ENCODE results near the gene GPRIN1. TPM values are rescaled to one million over a fixed set of nuclear protein-coding genes. Genes with fewer than 3 reads are reported as not detected.

The GPRIN1 gene
- total RNA-seq, 2 donors from 2014 or later: 4.6 to 5.1 TPM

DNA sequence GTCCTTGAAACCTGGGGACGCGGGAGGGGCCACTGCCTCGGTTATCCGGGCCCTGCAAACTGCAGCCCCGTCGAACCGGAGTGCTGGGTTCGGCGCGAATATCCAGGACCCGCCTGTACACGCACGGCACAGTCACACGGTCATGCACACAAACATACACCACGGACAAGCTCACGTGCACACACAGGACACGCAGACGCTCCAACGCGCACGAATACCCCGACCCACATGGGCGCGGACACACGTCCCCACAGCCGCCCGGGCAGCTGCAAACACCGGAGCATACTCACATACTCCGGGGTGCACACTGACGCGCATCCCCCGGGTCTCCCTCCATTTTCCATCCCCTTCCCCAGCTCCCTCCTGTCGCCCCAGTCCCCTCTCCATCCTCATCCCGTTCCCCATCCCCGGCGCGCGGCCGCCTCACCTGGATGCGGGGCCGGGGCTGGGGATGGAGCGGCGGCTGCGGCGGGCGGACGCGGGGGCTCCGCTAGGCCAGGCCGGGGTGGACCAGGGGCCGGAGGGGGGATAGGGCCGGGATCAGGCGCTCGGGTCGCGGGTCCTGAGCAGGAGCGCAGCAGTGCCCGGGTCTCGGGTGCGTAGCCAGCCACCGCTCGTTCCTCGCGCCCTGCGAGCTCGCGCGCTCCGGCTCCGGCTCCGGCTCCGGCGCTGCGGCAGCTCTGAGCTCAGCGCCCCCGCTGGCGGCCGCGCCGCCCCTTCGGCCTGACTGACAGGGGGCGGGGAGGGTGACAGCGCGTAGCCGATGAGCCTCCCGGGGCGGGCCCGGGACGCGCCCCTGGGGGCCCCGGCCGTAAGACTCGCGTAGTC is 20.1 kb upstream of the GPRIN1 start, which contains the start of the genes EIF4E1B and SNCB:
EIF4E1B (plus strand) TSS at position 823 of the 828 bp plus-strand sequence. CDS start 12,113 bp downstream, outside the sequence.
SNCB (minus strand) TSS at position 682 of the 828 bp plus-strand sequence. CDS start 880 bp downstream, outside the sequence.
- DNase-seq (ENCODE audit: low spot score in 2 of 2) (peak in 1 of 2 donors; percentile 79), ATAC-seq (peak; percentile 73 to 99)
- no peaks in the 10 kb centered on the region for H3K9me3 Mint-ChIP-seq
- no peaks in the 10 kb centered on the region for H3K36me3 Mint-ChIP-seq
- H3K27ac Mint-ChIP-seq: no peak within 1 kb of the TSS

DNA sequence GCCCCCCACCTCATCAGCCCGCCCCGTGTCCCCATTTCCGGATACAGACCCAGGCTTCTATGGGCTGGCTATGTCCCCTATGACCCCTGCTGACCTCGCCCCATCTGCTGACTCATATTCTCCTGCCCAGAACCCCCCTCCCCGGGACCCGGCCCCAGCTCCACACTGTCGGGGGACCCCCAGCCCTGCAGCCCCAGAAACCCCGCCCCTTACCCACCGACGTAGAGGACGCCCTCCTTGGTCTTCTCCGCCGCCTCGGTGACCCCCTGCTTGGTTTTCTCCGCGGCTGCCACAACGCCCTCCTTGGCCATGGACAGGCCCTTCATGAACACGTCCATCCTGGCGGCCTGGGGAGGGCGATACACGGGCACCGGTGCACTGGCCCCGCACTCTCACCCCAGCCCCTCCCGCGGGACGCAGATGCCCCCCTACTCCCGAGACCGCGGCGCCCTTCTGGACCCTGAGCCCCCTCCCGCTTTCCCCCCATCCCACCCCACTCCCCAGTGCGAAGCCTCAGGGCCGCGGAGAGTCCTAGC is 19.4 kb upstream of the GPRIN1 start:
- no peak for DNase-seq (ENCODE audit: low spot score in 2 of 2)
- no peak for ATAC-seq
- Mint-ChIP-seq H3K9me3 (no peaks in the 10 kb centered on the region), H3K27ac (no peak overlapping the region), H3K36me3 (no peaks in the 10 kb centered on the region)

DNA sequence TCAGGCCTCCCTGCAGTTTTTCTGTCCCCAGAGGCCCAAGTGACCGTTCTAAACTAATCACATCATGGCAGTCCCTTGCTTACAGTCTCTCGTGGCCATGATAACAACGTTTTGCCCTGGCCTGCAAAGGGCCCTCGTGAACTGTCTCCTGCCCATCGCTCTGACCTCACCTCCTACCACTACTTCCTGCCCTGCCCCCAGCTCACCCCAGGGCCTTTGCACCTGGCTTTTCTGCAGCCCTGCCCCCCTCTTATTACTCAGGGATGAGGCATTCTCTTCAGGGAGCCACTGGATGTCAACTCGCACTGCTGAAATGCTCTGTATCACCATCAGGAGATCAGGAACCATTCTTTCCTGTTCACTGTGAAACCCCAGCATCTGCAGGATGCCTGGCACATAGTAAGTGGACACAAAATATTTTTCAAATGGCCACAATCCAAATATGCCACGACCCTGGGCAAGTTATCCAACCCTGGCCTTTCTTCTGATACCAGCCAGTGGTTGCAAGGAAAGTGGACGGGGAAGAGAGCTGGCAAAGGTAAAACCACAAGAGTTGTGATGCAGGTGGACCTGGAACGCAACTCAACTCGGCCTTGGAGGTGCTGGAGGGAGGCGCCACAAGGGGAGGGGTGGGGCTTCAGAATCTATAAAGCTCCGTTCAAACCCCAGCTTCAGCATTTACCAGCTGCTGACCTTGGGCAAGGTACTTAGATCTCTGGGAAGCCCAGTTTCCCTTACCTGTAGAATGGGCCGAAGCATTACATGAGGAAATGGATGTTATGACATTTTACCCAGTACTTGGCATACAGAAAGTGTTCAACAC is 18.7 kb upstream of the GPRIN1 start:
- no peaks in the 10 kb centered on the region for H3K36me3 Mint-ChIP-seq
- H3K27ac Mint-ChIP-seq: no peak overlapping the region
- no peak for ATAC-seq
- no peaks in the 10 kb centered on the region for H3K9me3 Mint-ChIP-seq
- no peak for DNase-seq (ENCODE audit: low spot score in 2 of 2)

DNA sequence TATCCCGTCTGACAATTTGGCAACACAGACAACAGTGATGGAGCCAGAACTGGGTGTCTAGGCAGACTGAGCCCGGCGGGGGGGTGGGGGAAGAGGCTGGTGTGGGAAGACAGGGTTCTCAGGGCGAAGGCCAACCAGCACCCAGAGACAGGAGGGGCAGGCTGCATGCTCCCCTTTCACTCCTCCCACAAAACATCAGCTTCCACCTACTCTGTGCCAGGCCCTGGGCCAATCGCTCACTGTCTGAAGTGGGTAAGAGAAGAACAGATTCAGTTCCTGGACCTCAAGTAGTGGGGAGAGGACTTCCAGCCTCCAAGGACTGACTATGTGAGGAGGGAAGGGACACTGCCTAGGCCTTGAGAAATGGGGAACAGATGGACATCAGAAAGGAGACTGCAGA is 17.6 kb upstream of the GPRIN1 start:
- no peaks in the 10 kb centered on the region for H3K9me3 Mint-ChIP-seq

DNA sequence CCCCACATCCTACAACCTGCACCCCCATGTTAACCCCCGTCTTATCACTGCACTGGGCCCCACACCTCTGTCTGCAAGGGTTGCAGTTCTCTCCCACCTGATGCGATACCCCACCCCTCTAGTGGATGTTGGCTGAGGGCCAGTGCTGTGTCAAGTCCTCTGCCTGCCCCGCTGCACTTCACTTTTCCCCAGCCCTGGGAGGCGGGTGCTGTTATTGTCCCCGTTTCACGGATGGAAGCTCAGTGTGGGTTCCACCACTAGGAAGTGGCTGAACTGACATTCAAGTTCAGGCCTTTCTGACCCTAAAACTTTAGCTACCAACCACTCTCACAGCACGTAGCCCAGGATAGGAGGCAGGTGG is 16.9 kb upstream of the GPRIN1 start:
- ATAC-seq: no peak
- no peak for DNase-seq (ENCODE audit: low spot score in 2 of 2)
- Mint-ChIP-seq H3K27ac (peak overlapping the region in 1 of 2 donors; percentile 80), H3K36me3 (no peaks in the 10 kb centered on the region), H3K9me3 (no peaks in the 10 kb centered on the region)

More for the DNA sequence above, 17.6 kb upstream of the GPRIN1 start:
- DNase-seq (ENCODE audit: low spot score in 2 of 2) (no peak), ATAC-seq (no peak)
- Mint-ChIP-seq H3K36me3 (no peaks in the 10 kb centered on the region), H3K27ac (no peak overlapping the region)

DNA sequence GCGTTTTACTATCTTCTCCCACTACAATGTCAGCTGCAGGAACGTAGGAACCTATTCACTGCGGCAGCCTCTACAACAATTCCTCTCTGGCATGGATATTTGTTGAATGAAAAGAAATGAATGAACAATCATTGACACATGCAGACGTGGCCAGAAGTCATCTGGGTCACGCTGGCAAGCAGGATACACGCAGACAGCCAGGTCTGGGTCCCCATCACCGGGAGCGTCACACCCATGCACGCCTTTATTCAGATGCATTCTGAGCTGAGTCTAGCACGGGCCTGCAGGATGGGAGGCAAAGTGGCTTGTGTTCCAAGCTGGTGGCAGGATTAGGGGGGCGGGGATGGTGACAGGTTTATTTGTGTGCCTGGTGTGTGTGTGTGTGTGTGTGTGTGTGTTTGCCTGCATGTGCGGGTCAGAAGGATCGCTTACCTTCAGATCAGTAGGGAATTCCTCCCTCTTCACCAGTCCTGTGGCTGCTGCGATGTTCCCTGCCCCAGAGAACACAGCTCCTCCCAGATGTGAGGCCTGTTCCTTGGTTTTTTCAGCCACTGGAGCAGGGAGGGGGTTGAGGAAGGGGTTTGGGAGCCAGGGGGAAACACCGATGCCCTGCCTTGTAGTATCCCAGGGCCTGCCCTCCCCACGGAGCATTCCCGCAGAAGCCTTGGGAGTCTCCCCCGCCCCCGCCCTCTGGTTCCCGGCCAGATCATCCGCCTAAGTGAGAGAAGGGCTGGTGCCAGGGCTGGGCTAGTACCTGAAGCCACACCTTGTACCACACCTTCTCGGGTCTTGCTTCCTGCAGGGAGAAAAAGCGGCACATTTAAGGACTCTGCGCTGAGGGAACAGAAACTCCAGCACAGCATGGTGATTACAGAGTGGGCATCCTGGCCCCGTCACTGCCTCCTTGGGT is 16.3 kb upstream of the GPRIN1 start:
- no peak for DNase-seq (ENCODE audit: low spot score in 2 of 2)
- no peaks in the 10 kb centered on the region for H3K9me3 Mint-ChIP-seq
- no peaks in the 10 kb centered on the region for H3K36me3 Mint-ChIP-seq
- no peak overlapping the region for H3K27ac Mint-ChIP-seq
- ATAC-seq: no peak

DNA sequence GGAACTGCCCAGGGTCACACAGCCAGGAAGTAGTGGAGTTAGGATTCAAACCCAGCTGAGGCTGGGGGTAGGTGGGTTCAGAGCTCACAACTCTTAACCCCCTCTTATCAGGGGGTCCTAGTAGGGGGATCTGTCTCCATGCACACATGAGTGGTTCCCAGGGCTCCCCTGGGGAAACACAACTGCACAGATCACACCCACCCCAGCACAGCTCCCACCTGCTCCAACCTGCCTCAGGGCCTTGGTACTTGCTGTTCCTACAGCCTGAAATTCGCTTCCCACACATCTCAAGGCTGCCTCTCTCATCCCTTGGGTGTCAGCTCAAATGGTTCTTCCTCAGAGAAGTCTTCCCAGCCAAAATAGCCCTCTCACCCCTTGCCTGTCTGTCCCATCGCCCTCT is 15.6 kb upstream of the GPRIN1 start:
- Mint-ChIP-seq H3K9me3 (no peaks in the 10 kb centered on the region), H3K36me3 (no peaks in the 10 kb centered on the region), H3K27ac (no peak overlapping the region)
- DNase-seq (ENCODE audit: low spot score in 2 of 2): no peak
- no peak for ATAC-seq

DNA sequence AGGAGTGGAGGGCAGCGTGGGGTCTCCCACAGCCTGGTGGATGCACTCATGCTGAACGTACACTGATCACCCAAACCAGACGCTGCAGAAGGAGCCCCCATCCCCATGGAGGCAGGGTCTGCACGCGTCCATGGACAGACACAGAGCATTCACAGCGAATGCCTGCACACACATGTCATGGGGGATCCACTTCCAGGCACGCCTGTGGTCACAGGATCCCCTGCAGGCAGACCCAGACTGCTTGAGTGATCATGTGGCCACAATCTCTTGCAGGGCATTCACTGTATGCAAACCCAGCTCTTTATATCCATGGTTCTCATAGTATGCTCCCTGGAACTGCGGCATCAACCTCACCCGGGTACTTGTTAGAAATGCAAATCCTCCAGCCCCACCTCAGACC is 15.0 kb upstream of the GPRIN1 start:
- Mint-ChIP-seq H3K36me3 (no peaks in the 10 kb centered on the region), H3K27ac (no peak overlapping the region), H3K9me3 (no peaks in the 10 kb centered on the region)
- ATAC-seq (no peak), DNase-seq (ENCODE audit: low spot score in 2 of 2) (no peak)

DNA sequence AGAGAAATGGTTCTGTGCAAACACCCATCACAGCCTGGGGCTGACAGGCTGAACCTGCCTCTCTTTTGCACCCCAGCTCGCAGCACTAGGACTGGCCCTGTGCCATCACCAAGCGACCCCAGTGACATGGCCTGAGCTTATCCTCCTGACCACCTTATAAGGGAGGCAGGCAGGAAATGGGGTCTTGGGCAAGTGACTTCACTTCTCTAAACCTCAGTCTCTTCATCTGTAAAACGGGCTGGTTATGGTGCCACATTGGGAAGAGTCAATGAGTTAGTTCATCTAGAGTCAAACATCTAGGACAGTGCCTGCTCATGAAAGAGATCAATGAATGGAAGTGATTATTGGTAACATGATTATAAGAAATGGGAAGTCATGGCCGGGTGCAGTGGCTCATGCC is 14.2 kb upstream of the GPRIN1 start:
- DNase-seq (ENCODE audit: low spot score in 2 of 2) (no peak), ATAC-seq (no peak)

DNA sequence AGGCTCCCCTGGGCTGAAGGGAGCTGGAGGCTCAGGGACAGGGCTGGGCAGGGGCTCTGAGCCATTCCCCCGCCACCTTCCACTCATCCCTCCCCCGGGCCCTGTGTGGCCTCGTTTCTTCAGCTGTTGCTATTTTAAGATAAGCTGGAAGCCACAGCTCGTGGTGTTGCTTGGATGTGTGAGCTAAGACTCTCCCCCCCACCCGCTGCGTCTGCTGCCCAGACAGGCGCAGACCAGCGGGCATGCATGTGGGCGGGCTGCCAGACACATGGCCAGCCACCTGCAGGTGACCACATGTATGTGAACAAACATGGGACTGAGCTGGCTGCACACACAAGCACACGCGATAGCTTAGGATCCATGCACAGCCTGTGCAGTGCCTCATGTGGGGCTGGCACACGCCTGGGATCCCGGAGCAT is 11.7 kb upstream of the GPRIN1 start:
- DNase-seq (ENCODE audit: low spot score in 2 of 2): no peak
- no peaks in the 10 kb centered on the region for H3K9me3 Mint-ChIP-seq

More for the DNA sequence above, 14.2 kb upstream of the GPRIN1 start:
- Mint-ChIP-seq H3K9me3 (no peaks in the 10 kb centered on the region), H3K27ac (no peak overlapping the region), H3K36me3 (no peaks in the 10 kb centered on the region)

DNA sequence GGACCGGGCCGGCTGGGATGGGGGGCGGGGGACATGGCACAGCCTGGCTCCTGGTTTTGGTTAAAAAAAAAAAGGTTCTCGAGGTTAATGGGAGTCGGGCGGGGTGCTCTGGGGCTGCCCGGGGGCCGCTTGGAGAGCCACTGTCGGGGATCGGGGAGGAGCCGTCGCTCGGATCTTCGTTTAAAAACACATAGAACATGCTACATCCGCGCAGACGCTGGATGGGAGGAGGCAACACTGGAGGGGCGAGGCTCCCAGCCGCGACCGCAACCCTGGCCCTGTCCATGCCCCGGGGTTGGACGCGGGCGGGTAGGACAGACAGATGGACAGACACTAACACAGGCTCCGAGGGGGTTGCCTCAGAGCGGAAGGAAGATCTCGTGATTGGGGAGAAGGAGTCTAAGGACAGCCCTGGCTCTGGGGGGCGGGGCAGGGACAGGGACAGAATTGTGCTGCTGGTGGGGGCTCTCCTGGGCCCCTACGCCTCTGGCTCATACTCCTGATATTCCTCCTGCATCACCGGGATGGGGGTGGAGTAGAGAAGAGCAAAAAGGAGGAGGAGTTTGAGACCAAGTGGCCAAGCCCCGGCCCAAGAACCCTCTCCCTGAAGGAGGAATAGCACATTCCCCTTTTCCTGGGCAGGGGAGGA is 10.5 kb upstream of the GPRIN1 start:
- Mint-ChIP-seq H3K9me3 (no peaks in the 10 kb centered on the region), H3K36me3 (peaks cover 0 to 4% of the 10 kb centered on the region in 2 donors), H3K27ac (no peak overlapping the region)
- ATAC-seq (no peak), DNase-seq (ENCODE audit: low spot score in 2 of 2) (no peak)

More for the DNA sequence above, 11.7 kb upstream of the GPRIN1 start:
- Mint-ChIP-seq H3K27ac (no peak overlapping the region), H3K36me3 (peaks cover 0 to 4% of the 10 kb centered on the region in 2 donors)
- ATAC-seq: no peak

DNA sequence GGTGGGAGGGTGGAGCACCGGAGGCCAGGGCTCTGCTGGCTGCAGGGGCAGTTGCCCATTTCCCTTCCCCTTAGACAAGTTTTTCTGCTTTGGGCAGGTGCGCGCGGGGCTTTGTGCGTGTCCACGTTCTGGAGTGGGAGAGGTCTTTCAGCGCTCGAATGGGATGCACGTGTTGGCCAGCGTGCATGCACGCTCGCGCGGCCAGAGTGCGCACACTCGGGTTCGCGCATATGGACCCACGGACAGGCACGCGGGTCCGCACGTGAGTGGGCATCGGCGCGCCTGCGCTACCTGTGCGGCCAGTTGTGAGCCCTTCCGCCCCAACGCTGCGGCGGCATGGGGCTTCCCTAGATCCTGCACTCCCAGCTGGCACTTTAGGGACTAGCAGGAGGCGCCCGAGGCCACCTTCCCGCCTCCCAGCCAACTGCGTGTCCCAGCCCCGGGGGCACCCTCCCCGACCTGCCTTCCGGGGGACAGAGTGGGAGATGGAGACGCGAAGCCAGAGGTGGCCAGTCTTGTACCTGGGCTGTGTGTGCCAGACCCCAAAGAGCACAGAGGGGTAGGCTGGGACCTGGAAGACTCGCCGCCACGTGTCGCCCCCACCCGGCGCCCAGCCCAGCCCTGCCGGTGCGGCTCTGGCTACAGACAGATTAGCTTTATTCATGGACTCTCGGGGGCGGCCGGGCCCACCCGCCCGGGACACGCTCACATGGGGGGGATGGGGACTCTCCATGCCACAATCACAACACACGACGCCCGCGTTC is 9.8 kb upstream of the GPRIN1 start:
- H3K36me3 Mint-ChIP-seq: peaks cover 0 to 4% of the 10 kb centered on the region in 2 donors
- ATAC-seq: no peak
- no peak overlapping the region for H3K27ac Mint-ChIP-seq

DNA sequence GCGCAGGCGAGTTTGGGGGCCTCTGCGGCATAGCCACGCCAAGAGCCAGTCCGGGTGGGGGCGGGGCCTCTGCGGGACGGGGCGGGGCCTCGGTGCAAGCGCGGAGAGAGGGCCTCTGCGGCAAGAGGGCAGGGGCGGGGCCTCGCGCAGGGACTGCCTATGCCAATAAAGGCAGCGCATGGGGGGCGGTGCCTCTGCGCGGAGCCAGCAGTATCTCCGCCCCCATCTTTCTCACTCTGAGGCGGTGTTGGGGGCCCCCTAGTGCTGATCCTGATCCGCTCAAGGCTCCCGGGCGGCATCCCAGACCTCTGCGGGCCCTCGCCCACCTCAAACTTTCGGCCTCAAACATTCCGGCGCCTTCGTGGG is 9.2 kb upstream of the GPRIN1 start:
- ATAC-seq: peak; percentile 95 to 98
- no peaks in the 10 kb centered on the region for H3K9me3 Mint-ChIP-seq
- H3K27ac Mint-ChIP-seq: no peak overlapping the region
- H3K36me3 Mint-ChIP-seq: peaks cover 0 to 4% of the 10 kb centered on the region in 2 donors
- peak; percentile 64 to 83 for DNase-seq (ENCODE audit: low spot score in 2 of 2)

More for the DNA sequence above, 9.8 kb upstream of the GPRIN1 start:
- no peak for DNase-seq (ENCODE audit: low spot score in 2 of 2)
- no peaks in the 10 kb centered on the region for H3K9me3 Mint-ChIP-seq

DNA sequence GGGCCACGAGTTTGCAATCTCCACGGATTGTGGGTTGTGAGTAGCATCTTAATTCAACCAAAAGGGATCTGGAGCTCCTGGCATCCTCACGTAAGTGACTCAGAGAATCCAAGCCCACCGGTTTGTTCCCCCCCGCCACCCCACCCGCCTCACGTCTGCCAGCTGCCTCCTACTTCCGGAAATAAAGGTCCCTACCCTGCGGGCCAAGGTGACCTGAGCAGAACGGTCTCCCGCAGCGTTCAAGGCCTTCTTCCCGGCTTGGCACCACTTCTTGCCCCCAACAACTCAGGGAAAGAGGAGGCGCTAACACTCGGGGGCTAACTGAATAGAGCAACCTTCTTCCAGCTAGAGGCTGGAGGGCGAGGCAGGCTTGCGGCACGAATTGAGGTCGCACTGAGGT is 8.8 kb upstream of the GPRIN1 start:
- DNase-seq (ENCODE audit: low spot score in 2 of 2) (no peak), ATAC-seq (no peak)
- no peak overlapping the region for H3K27ac Mint-ChIP-seq
- no peaks in the 10 kb centered on the region for H3K9me3 Mint-ChIP-seq
- peaks cover 0 to 4% of the 10 kb centered on the region in 2 donors for H3K36me3 Mint-ChIP-seq

DNA sequence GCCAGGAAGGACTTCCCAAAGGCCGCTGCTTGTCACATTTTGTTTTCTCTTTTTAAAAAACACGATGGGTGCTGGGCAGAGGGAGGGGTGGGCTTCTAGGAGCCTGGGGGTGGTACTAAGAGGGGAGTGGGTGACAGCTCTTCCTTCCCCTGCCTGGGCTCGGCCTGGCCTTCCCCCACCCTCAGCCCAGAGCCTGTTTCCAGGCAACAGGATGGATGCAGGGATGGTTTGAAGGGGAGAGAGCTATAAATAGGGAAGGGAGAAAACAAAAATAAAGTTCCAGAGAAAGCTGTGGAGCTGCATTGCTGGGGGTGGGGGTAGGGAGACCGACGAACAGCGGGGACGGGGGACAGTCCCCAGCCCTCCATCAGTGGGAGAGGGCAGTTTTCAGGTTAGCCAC is 6.6 kb upstream of the GPRIN1 start:
- DNase-seq (ENCODE audit: low spot score in 2 of 2): no peak
- H3K27ac Mint-ChIP-seq: no peak overlapping the region
- H3K9me3 Mint-ChIP-seq: no peaks in the 10 kb centered on the region
- ATAC-seq: no peak
- peaks cover 0 to 4% of the 10 kb centered on the region in 2 donors for H3K36me3 Mint-ChIP-seq

Data from activated naive CD4-positive, alpha-beta T cell treated with anti-CD3 and anti-CD28 coated beads, Interleukin-2, amount 50 U/mL, for 72 hours (primary cell).